Type B pancreatic cell (in vitro differentiated cells): ENCODE results near the gene EMID1. TPM values are rescaled to one million over a fixed set of nuclear protein-coding genes. Genes with fewer than 3 reads are reported as not detected.
A peak's percentile ranks its signal among the peaks of the same experiment; 100 is the strongest.

Source experiments
- DNase-seq: peaks from one replicate; pipeline ENCODE4 v3.0.0; 2021; ENCODE audit warnings: mixed read lengths; ENCODE audit not compliant: unreplicated experiment; ENCODE audit errors: extremely low spot score
- H3K27ac Mint-ChIP-seq: 2 replicates; pipeline ENCODE4 v1.8.0; 2021; ENCODE audit warnings: mild to moderate bottlenecking, mixed read lengths
- H3K27me3 Mint-ChIP-seq: 2 replicates; pipeline ENCODE4 v1.8.0; 2021; ENCODE audit warnings: mixed read lengths
- H3K36me3 Mint-ChIP-seq: 2 replicates; pipeline ENCODE4 v1.8.0; 2021; ENCODE audit warnings: mixed read lengths
- H3K4me1 Mint-ChIP-seq: one replicate; pipeline ENCODE4 v1.8.0; 2021; ENCODE audit warnings: mixed read lengths; ENCODE audit not compliant: unreplicated experiment
- H3K4me3 Mint-ChIP-seq: 2 replicates; pipeline ENCODE4 v1.8.0; 2021; ENCODE audit warnings: mild to moderate bottlenecking, mixed read lengths
- H3K9me3 Mint-ChIP-seq: 2 replicates; pipeline ENCODE4 v1.8.0; 2021; ENCODE audit warnings: mixed read lengths
- CTCF ChIP-seq: fragments of 200-600 bp; sonication (generic); conservative IDR thresholded peaks from 2 replicates; pipeline ENCODE4 v1.5.0; 2021; ENCODE audit warnings: antibody characterized with exemption, mild to moderate bottlenecking
- total RNA-seq: library from RNA; stranded (reverse); gene quantifications from 2 replicates; pipeline ENCODE4 v1.2.1, GENCODE V29; 2021; ENCODE audit warnings: low replicate concordance

Gene EMID1
- total RNA-seq, 1 donor from 2014 or later: 11.4 TPM

GRCh38 chr22:29254286-29254660, 48.6 kb downstream of the EMID1 start:
- Mint-ChIP-seq H3K36me3 (no peaks in the 10 kb centered on the region), H3K4me3 (no peak overlapping the region), H3K4me1 (peaks cover 4% of the 10 kb centered on the region), H3K27me3 (no peaks in the 10 kb centered on the region), H3K27ac (no peak overlapping the region), H3K9me3 (no peaks in the 10 kb centered on the region)
- TF ChIP-seq CTCF: no peak
- DNase-seq: no peak

DNA sequence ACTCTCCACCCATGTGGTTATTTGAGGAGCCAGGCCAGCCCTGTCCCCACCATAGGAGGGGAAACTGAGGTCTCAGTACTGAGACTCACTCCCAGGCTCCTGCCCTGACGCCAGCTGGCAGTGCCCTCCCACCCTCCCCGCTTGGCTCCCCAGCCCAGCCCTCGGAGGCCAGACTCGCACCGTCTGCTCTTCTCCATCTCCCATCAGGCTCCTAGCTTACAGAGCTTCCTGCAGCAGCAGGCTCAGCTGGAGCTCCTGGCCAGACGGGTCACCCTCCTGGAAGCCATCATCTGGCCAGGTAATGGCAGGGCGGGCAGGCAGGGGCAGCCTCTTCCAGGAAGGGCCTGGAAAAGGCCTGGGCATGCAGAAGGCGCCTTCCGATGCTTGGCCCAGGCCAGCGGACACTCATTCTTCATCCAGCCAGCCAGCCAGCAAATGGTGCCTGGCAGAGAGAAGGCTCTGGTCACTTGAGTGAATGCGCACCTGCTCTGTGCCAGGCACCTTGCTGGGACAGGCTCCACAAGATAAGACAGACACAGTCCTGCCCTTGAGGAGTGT, 49.4 kb downstream of the EMID1 start:
- Mint-ChIP-seq H3K4me1 (peaks cover 4% of the 10 kb centered on the region), H3K27me3 (no peaks in the 10 kb centered on the region), H3K4me3 (no peak overlapping the region), H3K36me3 (no peaks in the 10 kb centered on the region), H3K27ac (no peak overlapping the region), H3K9me3 (no peaks in the 10 kb centered on the region)
- DNase-seq: no peak
- no peak for TF ChIP-seq CTCF

DNA sequence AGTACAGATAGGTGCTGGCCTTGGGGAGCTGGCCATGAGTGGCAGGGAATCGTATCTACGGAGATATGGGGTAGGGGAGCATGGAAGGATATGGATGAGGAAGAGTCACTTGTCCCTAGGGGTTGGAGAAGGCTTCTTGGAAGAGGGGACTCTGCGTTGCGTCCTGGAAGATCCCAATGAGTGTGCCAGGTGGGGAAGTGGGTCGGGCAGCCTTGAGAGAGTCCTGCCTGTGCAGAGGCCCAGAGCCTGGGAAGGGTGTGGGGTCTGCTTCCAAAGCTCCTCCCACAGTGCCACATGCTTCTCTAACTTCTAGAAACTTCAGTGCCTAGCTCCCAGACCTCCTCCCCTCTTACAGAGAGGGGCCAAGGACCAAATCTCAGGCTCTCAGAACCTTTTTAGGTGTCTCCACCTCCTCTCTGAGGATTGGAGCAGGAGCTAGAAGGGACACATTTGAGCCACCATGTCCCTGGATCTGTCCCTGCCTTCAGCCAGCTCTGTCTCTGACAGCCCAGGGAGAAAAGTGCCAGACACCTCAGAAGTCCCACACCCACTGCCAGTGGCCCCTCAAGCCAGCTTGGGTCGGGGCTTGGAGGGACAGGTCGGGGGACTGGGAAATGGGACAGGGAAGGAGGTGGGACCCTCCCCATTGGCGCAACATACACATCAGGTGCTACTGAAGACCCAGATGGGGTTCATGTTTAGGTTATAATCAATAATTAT, 51.1 kb downstream of the EMID1 start:
- peaks cover 4% of the 10 kb centered on the region for H3K4me1 Mint-ChIP-seq
- no peak for TF ChIP-seq CTCF
- no peaks in the 10 kb centered on the region for H3K9me3 Mint-ChIP-seq
- DNase-seq: no peak
- H3K36me3 Mint-ChIP-seq: no peaks in the 10 kb centered on the region
- H3K4me3 Mint-ChIP-seq: no peak overlapping the region
- no peak overlapping the region for H3K27ac Mint-ChIP-seq
- H3K27me3 Mint-ChIP-seq: no peaks in the 10 kb centered on the region

GRCh38 chr22:29257751-29258181, 52.1 kb downstream of the EMID1 start:
- H3K27me3 Mint-ChIP-seq: no peaks in the 10 kb centered on the region
- DNase-seq: no peak

DNA sequence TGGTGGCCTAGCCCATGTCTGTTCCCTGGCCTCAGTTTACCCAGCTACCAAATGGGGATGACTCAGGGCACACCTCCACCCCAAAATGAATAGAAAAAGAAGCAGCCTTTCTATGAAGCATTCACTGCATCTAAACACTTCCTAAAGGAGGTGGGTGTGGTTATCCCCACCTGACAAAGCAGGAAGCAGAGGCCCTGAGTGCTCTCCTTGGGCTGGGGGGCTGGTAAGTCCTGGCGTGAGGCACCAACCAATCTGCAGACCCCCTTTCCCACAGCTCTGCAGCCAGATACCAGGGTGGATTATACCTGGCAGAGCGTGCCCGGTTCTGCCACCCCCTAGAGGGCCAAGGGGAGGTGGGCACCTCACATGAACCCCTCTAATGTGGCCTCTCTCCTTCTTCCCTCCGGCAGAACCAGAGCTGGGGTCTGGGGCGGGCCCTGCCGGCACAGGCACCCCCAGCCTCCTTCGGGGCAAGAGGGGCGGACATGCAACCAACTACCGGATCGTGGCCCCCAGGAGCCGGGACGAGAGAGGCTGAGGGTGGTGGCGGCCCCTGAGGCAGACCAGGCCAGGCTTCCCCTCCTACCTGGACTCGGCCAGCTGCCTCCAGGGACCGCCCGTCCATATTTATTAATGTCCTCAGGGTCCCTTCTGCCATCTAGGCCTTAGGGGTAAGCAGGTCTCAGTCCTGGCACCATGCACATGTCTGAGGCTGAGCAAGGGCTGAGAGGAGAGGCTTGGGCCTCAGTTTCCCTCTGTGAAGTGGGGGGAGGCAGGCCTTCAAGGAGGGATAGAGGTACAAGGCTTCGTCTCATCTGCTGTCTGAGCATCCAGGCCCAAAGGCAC, 52.9 kb downstream of the EMID1 start:
- no peaks in the 10 kb centered on the region for H3K4me1 Mint-ChIP-seq

More at GRCh38 chr22:29257751-29258181, 52.1 kb downstream of the EMID1 start:
- no peak overlapping the region for H3K4me3 Mint-ChIP-seq
- TF ChIP-seq CTCF: no peak
- H3K4me1 Mint-ChIP-seq: no peaks in the 10 kb centered on the region
- H3K36me3 Mint-ChIP-seq: no peaks in the 10 kb centered on the region
- peak overlapping the region; percentile 6 for H3K27ac Mint-ChIP-seq
- H3K9me3 Mint-ChIP-seq: no peaks in the 10 kb centered on the region

More for the DNA sequence above, 52.9 kb downstream of the EMID1 start:
- Mint-ChIP-seq H3K4me3 (no peak overlapping the region), H3K27ac (peak overlapping the region; percentile 6), H3K36me3 (no peaks in the 10 kb centered on the region), H3K9me3 (no peaks in the 10 kb centered on the region), H3K27me3 (no peaks in the 10 kb centered on the region)
- no peak for DNase-seq
- TF ChIP-seq CTCF: no peak
